Brain pericyte (primary cell): ENCODE measurements around the gene BDKRB2.
A peak's percentile ranks its signal among the peaks of the same experiment; 100 is the strongest.

ENCODE experiments used
- DNase-seq: peaks from one replicate; pipeline ENCODE4 v3.0.0-alpha.2; 2012; ENCODE audit warnings: low read depth, low spot score

BDKRB2 gene

GRCh38 chr14:96204151-96205058 is at the start of gene BDKRB2:
BDKRB2 (plus strand) TSS chr14:96204839; CDS start chr14:96237108, 32,269 bp downstream.
- DNase-seq, result peak; percentile 55

GRCh38 chr14:96154900-96155299 is 49.7 kb upstream of the BDKRB2 start:
- DNase-seq, result no peak

- DNase-seq, result no peak
Measured at GRCh38 chr14:96156804-96157760, 47.6 kb upstream of the BDKRB2 start.

- DNase-seq, result no peak
Measured at GRCh38 chr14:96158735-96159134, 45.9 kb upstream of the BDKRB2 start.

GRCh38 chr14:96160076-96160912 is 44.3 kb upstream of the BDKRB2 start:
- no peak for DNase-seq

GRCh38 chr14:96160913-96161310 is 43.7 kb upstream of the BDKRB2 start:
- DNase-seq, result no peak

- no peak for DNase-seq
Measured at GRCh38 chr14:96161636-96162035, 43.0 kb upstream of the BDKRB2 start.

GRCh38 chr14:96162265-96162664 is 42.4 kb upstream of the BDKRB2 start:
- DNase-seq, result no peak

GRCh38 chr14:96162741-96163140 is 41.9 kb upstream of the BDKRB2 start:
- no peak for DNase-seq

GRCh38 chr14:96164861-96165490 is 39.7 kb upstream of the BDKRB2 start:
- no peak for DNase-seq

- no peak for DNase-seq
Measured at GRCh38 chr14:96165493-96166436, 38.9 kb upstream of the BDKRB2 start.

- no peak for DNase-seq
Measured at GRCh38 chr14:96166461-96167223, 38.0 kb upstream of the BDKRB2 start.

GRCh38 chr14:96167224-96168148 is 37.2 kb upstream of the BDKRB2 start:
- no peak for DNase-seq

- DNase-seq, result no peak
Measured at GRCh38 chr14:96168581-96168980, 36.1 kb upstream of the BDKRB2 start.

- DNase-seq, result no peak
Measured at GRCh38 chr14:96170961-96171592, 33.6 kb upstream of the BDKRB2 start.

GRCh38 chr14:96173636-96174475 is 30.8 kb upstream of the BDKRB2 start:
- no peak for DNase-seq
